Measurements from ENCODE around the gene PSMC6. TPM values are rescaled to one million over a fixed set of nuclear protein-coding genes. Genes with fewer than 3 reads are reported as not detected.

The PSMC6 gene
- total and polyA plus RNA-seq, 2 of the 13 experiments (the other 11 are each of a cell fraction or from before 2014, with no cell fraction given), result 90.0 to 210 TPM

DNA sequence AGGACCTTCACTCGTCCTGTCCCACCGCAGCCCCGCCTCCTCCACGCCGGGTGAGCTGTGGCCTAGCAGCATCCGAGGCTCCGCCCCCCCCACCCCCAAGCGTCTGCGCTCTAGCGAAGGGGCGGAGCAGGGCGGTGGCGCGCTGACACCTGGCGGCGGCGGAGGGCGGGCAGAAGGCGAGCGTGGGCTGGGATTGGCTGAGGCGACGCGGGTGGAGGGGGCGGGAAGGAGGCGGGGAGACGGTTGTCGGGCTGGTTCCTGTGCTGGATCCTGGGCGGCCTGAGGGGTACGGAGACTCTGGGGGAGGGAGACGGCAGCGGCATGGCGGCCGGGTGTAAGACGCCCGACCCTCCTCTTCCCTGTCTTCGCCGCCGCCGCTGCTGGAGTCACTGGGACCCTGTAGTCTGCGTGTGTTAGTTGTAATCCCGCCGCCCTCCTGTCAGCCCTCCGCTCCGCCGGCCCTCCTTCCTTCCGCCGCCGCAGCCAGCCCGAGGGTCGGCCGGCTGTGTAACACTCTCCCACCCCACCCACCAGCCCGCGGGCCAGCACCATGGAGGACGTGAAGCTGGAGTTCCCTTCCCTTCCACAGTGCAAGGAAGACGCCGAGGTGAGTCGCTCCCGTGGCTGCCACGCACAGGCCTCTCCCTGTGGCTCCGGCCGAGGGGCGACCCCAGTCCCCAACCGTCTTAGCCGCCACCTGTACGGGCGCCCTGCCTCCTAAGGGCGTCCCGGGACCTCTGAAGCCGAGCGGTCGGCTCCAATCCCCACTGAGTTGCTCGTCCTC, 23.1 kb downstream of the PSMC6 start, which contains the start of gene STYX (continued):
- TF ChIP-seq TAF1 (CRISPR knock-in tag; IDR thresholded peaks at IDR 0.05) (peak; percentile 94), ZNF552 (CRISPR knock-in tag; IDR thresholded peaks at IDR 0.05; ENCODE audit: borderline replicate concordance) (no peak), HMGXB4 (CRISPR knock-in tag; IDR thresholded peaks at IDR 0.05; ENCODE audit: borderline replicate concordance in 1 of 2, low read depth in 1 of 2) (peak; percentile 58 to 79; a peak in 3 of 4 replicates), NFE2L2 (IDR thresholded peaks at IDR 0.05; ENCODE audit: low read length) (no peak), PAXIP1 (CRISPR knock-in tag; conservative IDR thresholded peaks at IDR 0.05) (peak; percentile 53), ZNF496 (CRISPR knock-in tag; IDR thresholded peaks at IDR 0.05; ENCODE audit: insufficient replicate concordance) (no peak), HNF4G (IDR thresholded peaks at IDR 0.05; ENCODE audit: borderline replicate concordance, low read depth, low read length) (no peak), HNF4G (CRISPR knock-in tag; IDR thresholded peaks at IDR 0.05; ENCODE audit: borderline replicate concordance, low read depth) (no peak), ZBTB8A (CRISPR knock-in tag; IDR thresholded peaks at IDR 0.05; ENCODE audit: borderline replicate concordance, low read depth) (no peak), ELF3 (CRISPR knock-in tag; IDR thresholded peaks at IDR 0.05) (no peak; the same call in 1 of the 2 replicates), ZBTB26 (CRISPR knock-in tag; IDR thresholded peaks at IDR 0.05; ENCODE audit: borderline replicate concordance) (no peak; the same call in 1 of the 2 replicates), ZNF24 (IDR thresholded peaks at IDR 0.05) (no peak)
- TF ChIP-seq, protein P1, sequence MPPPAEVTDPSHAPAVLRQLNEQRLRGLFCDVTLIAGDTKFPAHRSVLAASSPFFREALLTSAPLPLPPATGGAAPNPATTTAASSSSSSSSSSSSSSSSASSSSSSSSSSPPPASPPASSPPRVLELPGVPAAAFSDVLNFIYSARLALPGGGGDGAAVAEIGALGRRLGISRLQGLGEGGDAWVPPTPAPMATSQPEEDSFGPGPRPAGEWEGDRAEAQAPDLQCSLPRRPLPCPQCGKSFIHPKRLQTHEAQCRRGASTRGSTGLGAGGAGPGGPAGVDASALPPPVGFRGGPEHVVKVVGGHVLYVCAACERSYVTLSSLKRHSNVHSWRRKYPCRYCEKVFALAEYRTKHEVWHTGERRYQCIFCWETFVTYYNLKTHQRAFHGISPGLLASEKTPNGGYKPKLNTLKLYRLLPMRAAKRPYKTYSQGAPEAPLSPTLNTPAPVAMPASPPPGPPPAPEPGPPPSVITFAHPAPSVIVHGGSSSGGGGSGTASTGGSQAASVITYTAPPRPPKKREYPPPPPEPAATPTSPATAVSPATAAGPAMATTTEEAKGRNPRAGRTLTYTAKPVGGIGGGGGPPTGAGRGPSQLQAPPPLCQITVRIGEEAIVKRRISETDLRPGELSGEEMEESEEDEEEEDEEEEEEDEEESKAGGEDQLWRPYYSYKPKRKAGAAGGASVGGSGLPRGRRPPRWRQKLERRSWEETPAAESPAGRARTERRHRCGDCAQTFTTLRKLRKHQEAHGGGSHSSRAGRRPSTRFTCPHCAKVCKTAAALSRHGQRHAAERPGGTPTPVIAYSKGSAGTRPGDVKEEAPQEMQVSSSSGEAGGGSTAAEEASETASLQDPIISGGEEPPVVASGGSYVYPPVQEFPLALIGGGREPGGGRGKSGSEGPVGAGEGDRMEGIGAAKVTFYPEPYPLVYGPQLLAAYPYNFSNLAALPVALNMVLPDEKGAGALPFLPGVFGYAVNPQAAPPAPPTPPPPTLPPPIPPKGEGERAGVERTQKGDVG (CRISPR knock-in tag; IDR thresholded peaks at IDR 0.05; ENCODE audit: borderline replicate concordance), result no peak
- TF ChIP-seq, protein P2, sequence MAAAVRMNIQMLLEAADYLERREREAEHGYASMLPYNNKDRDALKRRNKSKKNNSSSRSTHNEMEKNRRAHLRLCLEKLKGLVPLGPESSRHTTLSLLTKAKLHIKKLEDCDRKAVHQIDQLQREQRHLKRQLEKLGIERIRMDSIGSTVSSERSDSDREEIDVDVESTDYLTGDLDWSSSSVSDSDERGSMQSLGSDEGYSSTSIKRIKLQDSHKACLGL (CRISPR knock-in tag; IDR thresholded peaks at IDR 0.05), result peak; percentile 65; the same call in 1 of the 2 replicates
- TF ChIP-seq, protein P3, sequence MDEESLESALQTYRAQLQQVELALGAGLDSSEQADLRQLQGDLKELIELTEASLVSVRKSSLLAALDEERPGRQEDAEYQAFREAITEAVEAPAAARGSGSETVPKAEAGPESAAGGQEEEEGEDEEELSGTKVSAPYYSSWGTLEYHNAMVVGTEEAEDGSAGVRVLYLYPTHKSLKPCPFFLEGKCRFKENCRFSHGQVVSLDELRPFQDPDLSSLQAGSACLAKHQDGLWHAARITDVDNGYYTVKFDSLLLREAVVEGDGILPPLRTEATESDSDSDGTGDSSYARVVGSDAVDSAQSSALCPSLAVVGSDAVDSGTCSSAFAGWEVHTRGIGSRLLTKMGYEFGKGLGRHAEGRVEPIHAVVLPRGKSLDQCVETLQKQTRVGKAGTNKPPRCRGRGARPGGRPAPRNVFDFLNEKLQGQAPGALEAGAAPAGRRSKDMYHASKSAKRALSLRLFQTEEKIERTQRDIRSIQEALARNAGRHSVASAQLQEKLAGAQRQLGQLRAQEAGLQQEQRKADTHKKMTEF (CRISPR knock-in tag; IDR thresholded peaks at IDR 0.05), result peak; percentile 65; the same call in 1 of the 2 replicates

All from HepG2 (cell line).